Lung (tissue), 12 donors: ENCODE data around the gene POU2AF3. TPM values are rescaled to one million over a fixed set of nuclear protein-coding genes. Genes with fewer than 3 reads are reported as not detected.

Experiments used
- ATAC-seq: fragments of 200-7000 bp; cut with Tn5 transposase; one replicate; pipeline ENCODE4 v1.9.1; 2020; ENCODE audit warnings: moderate number of reproducible peaks; ENCODE audit not compliant: insufficient read depth, low FRiP score
- DNase-seq, 3 donors: peaks; one replicate each; pipeline ENCODE4 v3.0.0-alpha.2; 2013 to 2017
- H3K27ac ChIP-seq, 2 donors: one replicate each; pipeline ENCODE4 v1.5.1; 2013; ENCODE audit warnings: mild to moderate bottlenecking in 2 of 2, moderate library complexity in 2 of 2, control low read depth in 1 of 2, inconsistent platforms in 1 of 2, low read depth in 1 of 2, low read length in 1 of 2
- H3K27me3 ChIP-seq, 3 donors: one replicate each; pipeline ENCODE4 v1.5.1; 2013; ENCODE audit warnings: low read length in 2 of 3; ENCODE audit not compliant: control insufficient read depth in 3 of 3, insufficient read depth in 3 of 3
- H3K36me3 ChIP-seq, 4 donors: one replicate each; pipeline ENCODE4 v1.5.1; 2013; ENCODE audit warnings: low read length in 4 of 4, mild to moderate bottlenecking in 1 of 4, moderate library complexity in 1 of 4; ENCODE audit not compliant: control insufficient read depth in 4 of 4, insufficient read depth in 4 of 4
- H3K4me1 ChIP-seq, 5 donors: one replicate each; pipeline ENCODE4 v1.5.1; 2013; ENCODE audit warnings: low read length in 5 of 5, mild to moderate bottlenecking in 2 of 5, moderate library complexity in 1 of 5; ENCODE audit not compliant: control insufficient read depth in 5 of 5, insufficient read depth in 5 of 5
- H3K4me3 ChIP-seq: one replicate; pipeline ENCODE4 v1.5.1; 2013; ENCODE audit warnings: mild to moderate bottlenecking, control low read depth, moderate library complexity
- H3K9ac ChIP-seq, 2 donors: one replicate each; pipeline ENCODE4 v1.5.1; 2013; ENCODE audit warnings: low read length in 2 of 2, control low read depth in 1 of 2; ENCODE audit not compliant: insufficient read depth in 1 of 2
- H3K9me3 ChIP-seq, 4 donors: one replicate each; pipeline ENCODE4 v1.5.1; 2013; ENCODE audit warnings: low read length in 3 of 4, mild to moderate bottlenecking in 1 of 4, moderate library complexity in 1 of 4; ENCODE audit not compliant: control insufficient read depth in 4 of 4, insufficient read depth in 3 of 4
- WGBS, 2 donors: extraction: QIAGEN DNeasy Blood & Tissue Kit; methylation state at CpG; one replicate each; pipeline ENCODE4 v1.1.7; 2013; 5-methylcytosine and 5-hydroxymethylcytosine counted together
- polyA plus RNA-seq, 2 donors: library from polyadenylated mRNA; stranded (reverse); fragments of 200-250 nt; gene quantifications; one replicate each; pipeline ENCODE4 v1.2.1, GENCODE V29; 2013
- total RNA-seq, 2 donors: library from RNA; depleted of rRNA in 1 of 2; stranded (reverse); fragments of >200 nt in 1 of 2; gene quantifications; one replicate each; pipeline ENCODE4 v1.2.1, GENCODE V29; 2014 to 2021
- TF ChIP-seq, protein P1 (sequence below): IDR thresholded peaks from 2 replicates; pipeline ENCODE4 v1.5.1; 2012; ENCODE audit warnings: mild to moderate bottlenecking; ENCODE audit errors: control extremely low read depth, extremely low read depth
- donor health status: control.
- donor health status: control.
- donor health status: Bipolar disorder and iron deficiency.
- donor health status: healthy.
- donor health status: DM: yes; HTN: yes; CAD: no.

POU2AF3 gene
- total and polyA plus RNA-seq, 4 donors, result 1.5 to 5.4 (median 3.1) TPM

DNA sequence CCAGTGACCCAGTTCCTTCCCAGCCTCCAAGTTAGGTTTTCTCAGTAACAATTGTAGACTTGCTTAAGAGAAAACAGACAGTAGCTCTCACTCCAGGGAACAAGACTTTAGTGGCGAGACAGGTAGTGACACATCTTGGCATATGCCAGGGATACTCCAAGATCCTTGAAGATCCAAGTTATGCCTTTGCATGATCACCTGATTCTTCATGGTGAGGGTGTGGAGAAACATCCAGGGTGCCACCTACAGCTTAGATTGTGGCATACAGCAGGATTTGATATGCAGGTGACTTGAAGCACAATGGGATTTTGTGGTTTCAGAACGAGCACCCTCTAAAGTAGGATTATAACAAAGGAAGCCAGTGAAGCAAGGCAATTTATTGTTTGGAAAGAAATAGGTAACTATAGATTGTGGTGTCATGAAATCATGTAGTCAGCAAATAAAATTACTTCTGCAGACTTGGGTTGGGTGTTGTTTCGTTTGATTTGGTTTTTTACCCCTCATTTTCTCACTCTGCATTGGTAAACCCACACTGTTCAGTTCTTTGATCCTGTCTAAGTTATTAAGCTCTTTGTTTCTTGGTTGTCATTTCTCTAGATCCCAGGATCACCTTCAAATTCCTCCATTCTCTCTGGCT is 9.2 kb downstream of the POU2AF3 start:
- H3K36me3 ChIP-seq, result no peaks in the 10 kb centered on the region
- no peak overlapping the region for H3K27ac ChIP-seq
- TF ChIP-seq, protein P1, sequence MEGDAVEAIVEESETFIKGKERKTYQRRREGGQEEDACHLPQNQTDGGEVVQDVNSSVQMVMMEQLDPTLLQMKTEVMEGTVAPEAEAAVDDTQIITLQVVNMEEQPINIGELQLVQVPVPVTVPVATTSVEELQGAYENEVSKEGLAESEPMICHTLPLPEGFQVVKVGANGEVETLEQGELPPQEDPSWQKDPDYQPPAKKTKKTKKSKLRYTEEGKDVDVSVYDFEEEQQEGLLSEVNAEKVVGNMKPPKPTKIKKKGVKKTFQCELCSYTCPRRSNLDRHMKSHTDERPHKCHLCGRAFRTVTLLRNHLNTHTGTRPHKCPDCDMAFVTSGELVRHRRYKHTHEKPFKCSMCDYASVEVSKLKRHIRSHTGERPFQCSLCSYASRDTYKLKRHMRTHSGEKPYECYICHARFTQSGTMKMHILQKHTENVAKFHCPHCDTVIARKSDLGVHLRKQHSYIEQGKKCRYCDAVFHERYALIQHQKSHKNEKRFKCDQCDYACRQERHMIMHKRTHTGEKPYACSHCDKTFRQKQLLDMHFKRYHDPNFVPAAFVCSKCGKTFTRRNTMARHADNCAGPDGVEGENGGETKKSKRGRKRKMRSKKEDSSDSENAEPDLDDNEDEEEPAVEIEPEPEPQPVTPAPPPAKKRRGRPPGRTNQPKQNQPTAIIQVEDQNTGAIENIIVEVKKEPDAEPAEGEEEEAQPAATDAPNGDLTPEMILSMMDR, result no peak
- no peak for DNase-seq
- H3K27me3 ChIP-seq, result peaks cover 0 to 3% (median 0%) of the 10 kb centered on the region in 3 donors
- no peak overlapping the region for H3K4me3 ChIP-seq
- H3K9me3 ChIP-seq, result no peaks in the 10 kb centered on the region
- ATAC-seq, result no peak
- peaks cover 0 to 42% (median 18%) of the 10 kb centered on the region in 5 donors for H3K4me1 ChIP-seq
- WGBS, 2 donors, result 66 to 73% methylated on average over 3 of the region's 3 CpGs
- no peak overlapping the region for H3K9ac ChIP-seq

DNA sequence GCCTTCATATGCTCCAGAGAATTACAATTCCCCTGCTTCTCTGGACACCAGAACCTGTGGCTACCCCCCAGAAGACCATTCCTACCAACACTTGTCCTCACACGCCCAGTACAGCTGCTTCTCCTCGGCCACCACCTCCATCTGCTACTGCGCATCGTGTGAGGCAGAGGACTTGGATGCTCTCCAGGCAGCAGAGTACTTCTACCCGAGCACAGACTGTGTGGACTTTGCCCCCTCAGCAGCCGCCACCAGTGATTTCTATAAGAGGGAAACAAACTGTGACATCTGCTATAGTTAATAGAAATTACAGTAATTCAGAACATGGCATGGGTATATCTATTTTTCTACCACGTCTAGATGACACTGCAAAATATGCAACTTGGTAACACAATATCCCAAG is 9.8 kb downstream of the POU2AF3 start:
- Histone ChIP-seq H3K27ac (no peak overlapping the region), H3K36me3 (no peaks in the 10 kb centered on the region), H3K27me3 (peaks cover 0 to 3% (median 0%) of the 10 kb centered on the region in 3 donors), H3K4me3 (no peak overlapping the region), H3K9ac (no peak overlapping the region), H3K9me3 (no peaks in the 10 kb centered on the region), H3K4me1 (peaks cover 0 to 37% (median 12%) of the 10 kb centered on the region in 5 donors)
- DNase-seq (peak; percentile 97 to 99 (median 98)), ATAC-seq (no peak)
- TF ChIP-seq, protein P1, result no peak
- WGBS, 2 donors, result 64 to 74% methylated on average over 7 of the region's 7 CpGs

DNA sequence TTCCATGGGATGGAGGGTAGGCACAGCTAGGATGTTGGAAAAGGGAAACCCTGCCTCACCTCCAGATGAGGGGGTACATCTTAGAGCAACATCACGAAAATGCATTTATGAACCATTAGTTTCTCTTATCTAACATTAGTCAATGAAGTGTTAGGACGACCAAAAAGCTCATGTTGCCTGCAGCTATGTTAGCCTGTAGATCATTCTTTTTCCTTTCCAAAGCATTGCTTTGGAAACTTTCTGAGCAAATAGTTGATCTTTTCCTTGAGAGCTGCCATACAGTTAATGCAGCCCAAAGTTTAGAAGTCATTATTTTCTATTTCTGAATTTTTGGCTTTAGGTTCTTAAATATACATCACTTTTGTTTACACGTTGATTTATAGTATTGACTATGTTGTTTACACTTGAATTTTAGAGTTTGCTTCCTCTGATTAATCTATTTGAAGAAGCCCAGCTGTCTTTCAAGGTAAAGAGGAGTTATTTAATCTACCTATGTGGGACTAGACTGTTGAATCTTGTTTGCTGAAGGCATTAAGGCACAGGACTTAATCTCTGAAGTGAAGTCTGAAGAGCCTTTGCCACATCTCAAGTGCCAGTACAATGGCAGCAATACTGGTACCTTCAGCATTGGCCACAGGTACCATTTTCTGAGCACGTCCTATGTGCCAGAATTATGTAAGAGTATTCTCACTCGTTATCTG is 11.0 kb downstream of the POU2AF3 start:
- H3K9me3 ChIP-seq, result no peaks in the 10 kb centered on the region
- H3K4me1 ChIP-seq, result peaks cover 0 to 29% (median 12%) of the 10 kb centered on the region in 5 donors
- no peak overlapping the region for H3K9ac ChIP-seq
- H3K4me3 ChIP-seq, result no peak overlapping the region
- 64 to 83% methylated on average over 5 of the region's 5 CpGs for WGBS, 2 donors
- no peak for ATAC-seq
- DNase-seq, result peak in 2 of 3 donors; percentile 57 to 69
- no peak overlapping the region for H3K27ac ChIP-seq
- H3K27me3 ChIP-seq, result peaks cover 0 to 3% (median 0%) of the 10 kb centered on the region in 3 donors
- TF ChIP-seq, protein P1, result no peak
- no peaks in the 10 kb centered on the region for H3K36me3 ChIP-seq
